Measurements from ENCODE around the gene RAB11FIP3.
"Not testable (repeated sequence)": the region's sequence is repeated elsewhere in the genome, so short reads cannot be mapped to it uniquely, and the experiment has no call there.

- TF ChIP-seq CTCF (IDR thresholded peaks at IDR 0.05); TEAD4 (IDR thresholded peaks at IDR 0.05; ENCODE audit: borderline replicate concordance, insufficient read depth); IRF3 (IDR thresholded peaks at IDR 0.05; ENCODE audit: low read depth, low read length); ELF1 (IDR thresholded peaks at IDR 0.05); MXI1 (IDR thresholded peaks at IDR 0.05; ENCODE audit: low read depth, low read length); EP300 (IDR thresholded peaks at IDR 0.05; ENCODE audit: borderline replicate concordance in 1 of 2, low read depth in 1 of 2, low read length in 1 of 2); SMC3 (IDR thresholded peaks at IDR 0.05; ENCODE audit: low read depth, low read length); MEF2A (IDR thresholded peaks at IDR 0.05; ENCODE audit: borderline replicate concordance, low read depth); MAX (IDR thresholded peaks at IDR 0.05; ENCODE audit: low read depth); REST (IDR thresholded peaks at IDR 0.05; ENCODE audit: low read depth, low read length); TAF1 (IDR thresholded peaks at IDR 0.05; ENCODE audit: borderline replicate concordance, low read depth, low read length); POLR2AphosphoS5 (IDR thresholded peaks at IDR 0.05; ENCODE audit: low read depth, low read length): not testable (repeated sequence)
These were observed 3.3 kb upstream of the RAB11FIP3 start for GRCh38 chr16:422179-422578.
